Breast epithelium (tissue), 3 donors: ENCODE data around the gene NCAM2.

Source experiments
- CTCF ChIP-seq, 3 donors: fragments of 450-650 bp; IDR thresholded peaks; one replicate each; pipeline ENCODE4 v1.5.1; 2016 to 2017; ENCODE audit warnings: antibody characterized with exemption in 3 of 3, mild to moderate bottlenecking in 3 of 3, moderate library complexity in 3 of 3
- POLR2A ChIP-seq: fragments of 450-650 bp; IDR thresholded peaks from one replicate; pipeline ENCODE4 v1.6.1; 2016; ENCODE audit warnings: antibody characterized with exemption, mild to moderate bottlenecking, moderate library complexity
- POLR2AphosphoS5 ChIP-seq, 3 donors: sonication (generic); formaldehyde crosslinking; IDR thresholded peaks; one replicate each; pipeline ENCODE4 v1.6.1; 2017; ENCODE audit warnings: antibody characterized with exemption in 3 of 3

GRCh38 chr21:21132390-21132789 is 134.2 kb downstream of the NCAM2 start:
- TF ChIP-seq CTCF (IDR thresholded peaks at IDR 0.05) (no peak), POLR2A (no peak), POLR2AphosphoS5 (IDR thresholded peaks at IDR 0.05) (no peak)
